Natural killer cell (primary cell): Measurements from ENCODE around the gene EHMT1. TPM values are rescaled to one million over a fixed set of nuclear protein-coding genes. Genes with fewer than 3 reads are reported as not detected.
"Not testable (repeated sequence)": the region's sequence is repeated elsewhere in the genome, so short reads cannot be mapped to it uniquely, and the experiment has no call there.

Experiments used
- ATAC-seq, 3 donors: fragments of 150-1000 bp in 2 of 3; fragments of 200-7000 bp in 1 of 3; cut with Tn5 transposase; 1 replicate in 1 of 3; 2 replicates in 2 of 3; pipeline ENCODE4 v1.10.0; 2021; ENCODE audit warnings: mild to moderate bottlenecking in 2 of 3, moderate library complexity in 2 of 3
- DNase-seq, 2 donors: peaks; one replicate each; pipeline versions ENCODE4 v3.0.0 to v3.0.0-alpha.2; 2013 to 2021; ENCODE audit warnings: mixed read lengths in 1 of 2
- H3K27ac ChIP-seq: one replicate; pipeline ENCODE4 v1.5.1; 2013; ENCODE audit warnings: mild to moderate bottlenecking, low read length
- H3K27me3 ChIP-seq: one replicate; pipeline ENCODE4 v1.6.1; 2013; ENCODE audit warnings: low read length; ENCODE audit not compliant: control insufficient read depth, insufficient read depth
- H3K36me3 ChIP-seq: one replicate; pipeline ENCODE4 v1.6.1; 2013; ENCODE audit warnings: low read length; ENCODE audit not compliant: control insufficient read depth, insufficient read depth
- H3K4me1 ChIP-seq: one replicate; pipeline ENCODE4 v1.6.1; 2013; ENCODE audit warnings: low read length; ENCODE audit not compliant: control insufficient read depth, insufficient read depth
- H3K4me3 ChIP-seq: one replicate; pipeline ENCODE4 v1.5.1; 2013; ENCODE audit warnings: low read length
- H3K9me3 ChIP-seq: one replicate; pipeline ENCODE4 v1.6.1; 2013; ENCODE audit warnings: low read length; ENCODE audit not compliant: control insufficient read depth, insufficient read depth
- H3K27ac Mint-ChIP-seq, 2 donors: one replicate each; pipeline ENCODE4 v1.8.0; 2022; ENCODE audit warnings: mild to moderate bottlenecking in 2 of 2, mixed read lengths in 2 of 2, moderate library complexity in 1 of 2
- H3K27me3 Mint-ChIP-seq, 2 donors: one replicate each; pipeline ENCODE4 v1.8.0; 2022; ENCODE audit warnings: low read depth in 2 of 2, mixed read lengths in 2 of 2
- H3K36me3 Mint-ChIP-seq: one replicate; pipeline ENCODE4 v1.8.0; 2022; ENCODE audit warnings: mixed read lengths
- H3K4me1 Mint-ChIP-seq, 2 donors: one replicate each; pipeline ENCODE4 v1.8.0; 2022; ENCODE audit warnings: mixed read lengths in 2 of 2
- H3K4me3 Mint-ChIP-seq: one replicate; pipeline ENCODE4 v1.8.0; 2022; ENCODE audit warnings: mild to moderate bottlenecking, moderate library complexity, mixed read lengths
- H3K9me3 Mint-ChIP-seq, 2 donors: one replicate each; pipeline ENCODE4 v1.8.0; 2022; ENCODE audit warnings: mixed read lengths in 2 of 2
- CTCF ChIP-seq: fragments of 200-600 bp; IDR thresholded peaks from one replicate; pipeline ENCODE4 v1.8.0; 2022; ENCODE audit warnings: antibody characterized with exemption
- WGBS: methylation state at CpG from one replicate; pipeline ENCODE4 v1.1.7; 2013; ENCODE audit warnings: missing lambda C conversion rate; ENCODE audit not compliant: insufficient coverage; 5-methylcytosine and 5-hydroxymethylcytosine counted together
- intact Hi-C: fragments of 100-400 bp; cut with micrococcal nuclease; formaldehyde crosslinking; loops from one replicate; pipeline ENCODE4 v1.14.2; 2022
- total RNA-seq, 4 donors: library from RNA; stranded (reverse); fragments of 120-200 nt in 1 of 4; gene quantifications; one replicate each; pipeline versions ENCODE4 v1.2.3 to v1.2.4, GENCODE V29; 2013 to 2022

Gene EHMT1
- total RNA-seq, 3 donors from 2014 or later (not counting 1 experiment from before 2014, with no cell fraction given), result 173 to 200 (median 176) TPM

- H3K27ac ChIP-seq, result no peak overlapping the region
- ATAC-seq (no peak), DNase-seq (no peak)
- H3K4me3 Mint-ChIP-seq, result no peak overlapping the region
- H3K4me1 Mint-ChIP-seq, result peaks cover 8 to 11% of the 10 kb centered on the region in 2 donors
- intact Hi-C loops, result no loop called here
- H3K9me3 Mint-ChIP-seq, result no peaks in the 10 kb centered on the region
- peaks cover 8% of the 10 kb centered on the region for H3K4me1 ChIP-seq
- no peaks in the 10 kb centered on the region for H3K36me3 Mint-ChIP-seq
- H3K9me3 ChIP-seq, result no peaks in the 10 kb centered on the region
- no peaks in the 10 kb centered on the region for H3K27me3 ChIP-seq
- no peak for TF ChIP-seq CTCF
- peaks cover 35% of the 10 kb centered on the region for H3K36me3 ChIP-seq
- 80% methylated on average over 23 of the region's 23 CpGs for WGBS
- H3K27ac Mint-ChIP-seq, result no peak overlapping the region
- H3K4me3 ChIP-seq, result no peak overlapping the region
- H3K27me3 Mint-ChIP-seq, result no peaks in the 10 kb centered on the region
These were observed 190.3 kb downstream of the EHMT1 start for GRCh38 chr9:137809040-137809576.

GRCh38 chr9:137809726-137810450 lies 191.1 kb downstream of the EHMT1 start:
- WGBS, result 98% methylated on average over 69 of the region's 69 CpGs
- H3K9me3 ChIP-seq, H3K27me3 Mint-ChIP-seq, H3K27ac Mint-ChIP-seq, intact Hi-C loops, H3K4me3 Mint-ChIP-seq, H3K36me3 Mint-ChIP-seq, H3K4me3 ChIP-seq, H3K27me3 ChIP-seq, ATAC-seq, H3K27ac ChIP-seq, DNase-seq, H3K9me3 Mint-ChIP-seq, H3K4me1 ChIP-seq: not testable (repeated sequence)
- H3K4me1 Mint-ChIP-seq, result peaks cover 8 to 14% of the 10 kb centered on the region in 2 donors
- peaks cover 41% of the 10 kb centered on the region for H3K36me3 ChIP-seq

GRCh38 chr9:137811283-137811870 lies 192.6 kb downstream of the EHMT1 start:
- Mint-ChIP-seq H3K36me3 (no peaks in the 10 kb centered on the region), H3K9me3 (no peaks in the 10 kb centered on the region), H3K27ac (no peak overlapping the region), H3K4me1 (peaks cover 8 to 13% of the 10 kb centered on the region in 2 donors), H3K27me3 (no peaks in the 10 kb centered on the region), H3K4me3 (no peak overlapping the region)
- no peak for TF ChIP-seq CTCF
- intact Hi-C loops, result no loop called here
- no peaks in the 10 kb centered on the region for H3K27me3 ChIP-seq
- ATAC-seq (no peak), DNase-seq (no peak)
- H3K9me3 ChIP-seq, result no peaks in the 10 kb centered on the region
- H3K36me3 ChIP-seq, result peaks cover 52% of the 10 kb centered on the region
- WGBS, result 94% methylated on average over 30 of the region's 30 CpGs
- H3K27ac ChIP-seq, result no peak overlapping the region
- H3K4me1 ChIP-seq, result peaks cover 8% of the 10 kb centered on the region
- no peak overlapping the region for H3K4me3 ChIP-seq

- H3K27me3 Mint-ChIP-seq, result no peaks in the 10 kb centered on the region
- no peaks in the 10 kb centered on the region for H3K9me3 Mint-ChIP-seq
- no peaks in the 10 kb centered on the region for H3K27me3 ChIP-seq
- no peaks in the 10 kb centered on the region for H3K9me3 ChIP-seq
- H3K27ac Mint-ChIP-seq, result no peak overlapping the region
- no peak overlapping the region for H3K27ac ChIP-seq
- TF ChIP-seq CTCF, result no peak
- H3K4me3 Mint-ChIP-seq, result no peak overlapping the region
- H3K4me1 Mint-ChIP-seq, result peaks cover 4 to 8% of the 10 kb centered on the region in 2 donors
- WGBS, result 99% methylated on average over 9 of the region's 9 CpGs
- DNase-seq (no peak), ATAC-seq (no peak)
- H3K4me3 ChIP-seq, result no peak overlapping the region
- H3K4me1 ChIP-seq, result peaks cover 8% of the 10 kb centered on the region
- intact Hi-C loops, result no loop called here
- H3K36me3 Mint-ChIP-seq, result no peaks in the 10 kb centered on the region
- H3K36me3 ChIP-seq, result peaks cover 63% of the 10 kb centered on the region
These were observed 193.7 kb downstream of the EHMT1 start for GRCh38 chr9:137812356-137813023.
